T follicular helper cell (primary cell): ENCODE results near the gene GRK5.
"Not testable (repeated sequence)": the region's sequence is repeated elsewhere in the genome, so short reads cannot be mapped to it uniquely, and the experiment has no call there.

Experiments
- DNase-seq: peaks from one replicate; pipeline ENCODE4 v3.0.0-alpha.2; 2020; ENCODE audit warnings: low read depth

Gene GRK5

GRCh38 chr10:119251315-119251708 lies 43.9 kb downstream of the GRK5 start:
- no peak for DNase-seq

- no peak for DNase-seq
These were observed 44.7 kb downstream of the GRK5 start for GRCh38 chr10:119252051-119252465.

GRCh38 chr10:119252470-119253151 lies 45.2 kb downstream of the GRK5 start:
- DNase-seq, result no peak

GRCh38 chr10:119253433-119254174 lies 46.2 kb downstream of the GRK5 start:
- DNase-seq, result no peak

- DNase-seq, result no peak
These were observed 47.0 kb downstream of the GRK5 start for GRCh38 chr10:119254335-119254734.

GRCh38 chr10:119256030-119256429 lies 48.7 kb downstream of the GRK5 start:
- no peak for DNase-seq

GRCh38 chr10:119256897-119257296 lies 49.5 kb downstream of the GRK5 start:
- DNase-seq, result no peak

- no peak for DNase-seq
These were observed 50.6 kb downstream of the GRK5 start for GRCh38 chr10:119257899-119258419.

- no peak for DNase-seq
These were observed 52.0 kb downstream of the GRK5 start for GRCh38 chr10:119259345-119259744.

GRCh38 chr10:119261016-119261415 lies 53.6 kb downstream of the GRK5 start:
- not testable (repeated sequence) for DNase-seq

GRCh38 chr10:119263951-119264617 lies 56.7 kb downstream of the GRK5 start:
- no peak for DNase-seq

GRCh38 chr10:119265691-119266090 lies 58.3 kb downstream of the GRK5 start:
- DNase-seq, result no peak

- no peak for DNase-seq
These were observed 60.0 kb downstream of the GRK5 start for GRCh38 chr10:119267384-119267783.

GRCh38 chr10:119268428-119268827 lies 61.1 kb downstream of the GRK5 start:
- no peak for DNase-seq

GRCh38 chr10:119268871-119269506 lies 61.6 kb downstream of the GRK5 start:
- DNase-seq, result peak; percentile 81

- no peak for DNase-seq
These were observed 62.4 kb downstream of the GRK5 start for GRCh38 chr10:119269737-119270136.

GRCh38 chr10:119270762-119271366 lies 63.5 kb downstream of the GRK5 start:
- DNase-seq, result no peak

- not testable (repeated sequence) for DNase-seq
These were observed 65.0 kb downstream of the GRK5 start for GRCh38 chr10:119272338-119272734.

GRCh38 chr10:119272736-119273135 lies 65.4 kb downstream of the GRK5 start:
- DNase-seq, result no peak

- DNase-seq, result no peak
These were observed 66.0 kb downstream of the GRK5 start for GRCh38 chr10:119273413-119273812.

- no peak for DNase-seq
These were observed 67.2 kb downstream of the GRK5 start for GRCh38 chr10:119274519-119275045.

GRCh38 chr10:119275085-119275484 lies 67.7 kb downstream of the GRK5 start:
- no peak for DNase-seq
